ENCODE results near the gene GTPBP6.
"Not testable (repeated sequence)": the region's sequence is repeated elsewhere in the genome, so short reads cannot be mapped to it uniquely, and the experiment has no call there.

Gene GTPBP6

DNA sequence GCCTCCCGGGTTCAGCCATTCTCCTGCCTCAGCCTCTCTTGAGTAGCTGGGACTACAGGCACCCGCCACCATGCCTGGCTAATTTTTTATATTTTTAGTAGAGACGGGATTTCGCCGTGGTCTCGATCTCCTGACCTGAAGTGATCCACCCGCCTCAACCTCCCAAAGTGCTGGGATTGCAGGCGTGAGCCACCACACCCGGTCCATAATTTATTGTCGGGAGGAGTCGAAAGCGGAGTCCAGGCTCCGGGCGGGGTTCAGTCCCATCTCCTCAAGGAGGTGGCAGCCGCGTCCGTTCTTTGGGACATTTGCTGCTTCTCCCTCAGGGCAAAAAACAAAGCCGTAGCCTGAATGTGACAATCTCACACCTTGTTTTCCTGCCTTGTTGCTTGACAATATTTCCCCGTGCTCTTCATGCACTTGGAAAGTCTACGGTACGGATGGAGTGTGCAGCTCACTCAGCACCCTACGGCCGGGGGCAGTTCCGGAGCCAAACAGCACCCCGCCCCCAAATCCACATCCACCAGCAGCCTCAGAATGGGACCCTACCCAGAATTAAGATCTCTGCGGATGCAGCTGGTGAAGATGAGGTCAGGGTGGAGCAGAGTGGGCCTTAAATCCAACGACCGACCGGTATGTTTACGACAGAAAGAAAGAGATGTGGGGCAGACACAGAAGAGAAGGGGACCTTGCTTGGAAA is 9.6 kb downstream of the GTPBP6 start:
- ATAC-seq: no peak
- no peak for TF ChIP-seq PPARA (CRISPR knock-in tag; IDR thresholded peaks at IDR 0.05; ENCODE audit: borderline replicate concordance)
- TF ChIP-seq ZC3H10 (CRISPR knock-in tag; IDR thresholded peaks at IDR 0.05): no peak
- TF ChIP-seq OSR1 (CRISPR knock-in tag; IDR thresholded peaks at IDR 0.05): no peak
- TF ChIP-seq ZFP30 (CRISPR knock-in tag; IDR thresholded peaks at IDR 0.05): no peak
- TF ChIP-seq ZNF565 (CRISPR knock-in tag; conservative IDR thresholded peaks at IDR 0.05; ENCODE audit: low read depth): no peak
- TF ChIP-seq TOX (CRISPR knock-in tag; IDR thresholded peaks at IDR 0.05; ENCODE audit: borderline replicate concordance): no peak
- no peak for TF ChIP-seq ISL1 (CRISPR knock-in tag; IDR thresholded peaks at IDR 0.05)
- TF ChIP-seq ARNTL (CRISPR knock-in tag; IDR thresholded peaks at IDR 0.05; ENCODE audit: borderline replicate concordance, low read depth): no peak
- TF ChIP-seq ZNF70 (CRISPR knock-in tag; IDR thresholded peaks at IDR 0.05): no peak
- TF ChIP-seq, protein P1, sequence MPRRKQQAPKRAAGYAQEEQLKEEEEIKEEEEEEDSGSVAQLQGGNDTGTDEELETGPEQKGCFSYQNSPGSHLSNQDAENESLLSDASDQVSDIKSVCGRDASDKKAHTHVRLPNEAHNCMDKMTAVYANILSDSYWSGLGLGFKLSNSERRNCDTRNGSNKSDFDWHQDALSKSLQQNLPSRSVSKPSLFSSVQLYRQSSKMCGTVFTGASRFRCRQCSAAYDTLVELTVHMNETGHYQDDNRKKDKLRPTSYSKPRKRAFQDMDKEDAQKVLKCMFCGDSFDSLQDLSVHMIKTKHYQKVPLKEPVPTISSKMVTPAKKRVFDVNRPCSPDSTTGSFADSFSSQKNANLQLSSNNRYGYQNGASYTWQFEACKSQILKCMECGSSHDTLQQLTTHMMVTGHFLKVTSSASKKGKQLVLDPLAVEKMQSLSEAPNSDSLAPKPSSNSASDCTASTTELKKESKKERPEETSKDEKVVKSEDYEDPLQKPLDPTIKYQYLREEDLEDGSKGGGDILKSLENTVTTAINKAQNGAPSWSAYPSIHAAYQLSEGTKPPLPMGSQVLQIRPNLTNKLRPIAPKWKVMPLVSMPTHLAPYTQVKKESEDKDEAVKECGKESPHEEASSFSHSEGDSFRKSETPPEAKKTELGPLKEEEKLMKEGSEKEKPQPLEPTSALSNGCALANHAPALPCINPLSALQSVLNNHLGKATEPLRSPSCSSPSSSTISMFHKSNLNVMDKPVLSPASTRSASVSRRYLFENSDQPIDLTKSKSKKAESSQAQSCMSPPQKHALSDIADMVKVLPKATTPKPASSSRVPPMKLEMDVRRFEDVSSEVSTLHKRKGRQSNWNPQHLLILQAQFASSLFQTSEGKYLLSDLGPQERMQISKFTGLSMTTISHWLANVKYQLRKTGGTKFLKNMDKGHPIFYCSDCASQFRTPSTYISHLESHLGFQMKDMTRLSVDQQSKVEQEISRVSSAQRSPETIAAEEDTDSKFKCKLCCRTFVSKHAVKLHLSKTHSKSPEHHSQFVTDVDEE (CRISPR knock-in tag; IDR thresholded peaks at IDR 0.05): no peak
- no peak for TF ChIP-seq RARB (CRISPR knock-in tag; IDR thresholded peaks at IDR 0.05)

DNA sequence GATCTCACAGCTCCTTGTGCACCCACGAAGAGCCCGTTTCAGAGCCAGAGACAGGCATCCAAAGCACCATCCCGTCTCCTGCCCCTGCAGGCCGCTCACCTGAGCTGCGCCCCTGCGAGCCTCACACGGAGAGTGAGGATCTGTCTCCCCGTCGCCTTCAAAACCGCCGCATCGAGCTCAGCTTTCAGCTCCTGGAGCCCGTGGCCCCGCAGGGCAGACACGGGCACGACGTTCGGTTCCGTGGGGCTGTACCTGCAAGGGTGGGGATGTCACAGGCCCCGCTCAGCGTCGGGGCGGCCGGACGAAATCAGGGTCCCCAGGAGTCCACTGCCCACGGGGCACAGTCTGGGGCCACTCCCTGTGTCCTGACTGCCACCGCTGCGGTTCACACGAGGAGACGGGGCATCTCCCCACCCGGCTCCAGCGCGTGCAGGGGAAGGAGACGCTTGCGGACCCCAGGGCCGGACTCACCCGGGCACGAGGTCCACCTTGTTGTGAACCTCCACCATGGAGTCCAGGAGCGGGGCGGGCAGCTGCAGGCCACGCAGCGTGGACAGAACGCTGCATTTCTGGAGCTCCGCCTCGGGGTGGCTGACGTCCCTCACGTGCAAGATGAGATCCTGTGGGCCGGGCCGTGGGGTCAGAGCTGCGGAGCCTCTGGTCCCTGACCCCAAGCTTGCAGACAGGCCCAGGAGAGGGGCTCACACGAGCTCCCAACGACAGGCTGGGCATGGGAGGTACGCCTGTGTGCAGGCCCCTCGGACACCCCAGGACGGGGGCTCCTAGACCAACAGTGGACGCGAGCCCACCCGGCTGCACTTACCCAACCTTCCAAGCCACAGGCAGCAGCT is 11.1 kb downstream of the GTPBP6 start:
- no peak for ATAC-seq
- TF ChIP-seq ESRRG (CRISPR knock-in tag; IDR thresholded peaks at IDR 0.05): no peak
- no peak for TF ChIP-seq ARNTL (CRISPR knock-in tag; IDR thresholded peaks at IDR 0.05; ENCODE audit: borderline replicate concordance, low read depth)
- TF ChIP-seq SNAI2 (CRISPR knock-in tag; IDR thresholded peaks at IDR 0.05): no peak
- TF ChIP-seq PPARA (CRISPR knock-in tag; IDR thresholded peaks at IDR 0.05; ENCODE audit: borderline replicate concordance): no peak
- TF ChIP-seq, protein P2, sequence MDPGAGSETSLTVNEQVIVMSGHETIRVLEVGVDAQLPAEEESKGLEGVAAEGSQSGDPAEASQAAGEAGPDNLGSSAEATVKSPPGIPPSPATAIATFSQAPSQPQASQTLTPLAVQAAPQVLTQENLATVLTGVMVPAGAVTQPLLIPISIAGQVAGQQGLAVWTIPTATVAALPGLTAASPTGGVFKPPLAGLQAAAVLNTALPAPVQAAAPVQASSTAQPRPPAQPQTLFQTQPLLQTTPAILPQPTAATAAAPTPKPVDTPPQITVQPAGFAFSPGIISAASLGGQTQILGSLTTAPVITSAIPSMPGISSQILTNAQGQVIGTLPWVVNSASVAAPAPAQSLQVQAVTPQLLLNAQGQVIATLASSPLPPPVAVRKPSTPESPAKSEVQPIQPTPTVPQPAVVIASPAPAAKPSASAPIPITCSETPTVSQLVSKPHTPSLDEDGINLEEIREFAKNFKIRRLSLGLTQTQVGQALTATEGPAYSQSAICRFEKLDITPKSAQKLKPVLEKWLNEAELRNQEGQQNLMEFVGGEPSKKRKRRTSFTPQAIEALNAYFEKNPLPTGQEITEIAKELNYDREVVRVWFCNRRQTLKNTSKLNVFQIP (CRISPR knock-in tag; IDR thresholded peaks at IDR 0.05; ENCODE audit: borderline replicate concordance, low read depth): no peak
- TF ChIP-seq, protein P3, sequence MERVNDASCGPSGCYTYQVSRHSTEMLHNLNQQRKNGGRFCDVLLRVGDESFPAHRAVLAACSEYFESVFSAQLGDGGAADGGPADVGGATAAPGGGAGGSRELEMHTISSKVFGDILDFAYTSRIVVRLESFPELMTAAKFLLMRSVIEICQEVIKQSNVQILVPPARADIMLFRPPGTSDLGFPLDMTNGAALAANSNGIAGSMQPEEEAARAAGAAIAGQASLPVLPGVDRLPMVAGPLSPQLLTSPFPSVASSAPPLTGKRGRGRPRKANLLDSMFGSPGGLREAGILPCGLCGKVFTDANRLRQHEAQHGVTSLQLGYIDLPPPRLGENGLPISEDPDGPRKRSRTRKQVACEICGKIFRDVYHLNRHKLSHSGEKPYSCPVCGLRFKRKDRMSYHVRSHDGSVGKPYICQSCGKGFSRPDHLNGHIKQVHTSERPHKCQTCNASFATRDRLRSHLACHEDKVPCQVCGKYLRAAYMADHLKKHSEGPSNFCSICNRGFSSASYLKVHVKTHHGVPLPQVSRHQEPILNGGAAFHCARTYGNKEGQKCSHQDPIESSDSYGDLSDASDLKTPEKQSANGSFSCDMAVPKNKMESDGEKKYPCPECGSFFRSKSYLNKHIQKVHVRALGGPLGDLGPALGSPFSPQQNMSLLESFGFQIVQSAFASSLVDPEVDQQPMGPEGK (CRISPR knock-in tag; IDR thresholded peaks at IDR 0.05; ENCODE audit: borderline replicate concordance): no peak
- no peak for TF ChIP-seq GLIS3 (CRISPR knock-in tag; IDR thresholded peaks at IDR 0.05)
- TF ChIP-seq ZNF565 (CRISPR knock-in tag; conservative IDR thresholded peaks at IDR 0.05; ENCODE audit: low read depth): no peak

DNA sequence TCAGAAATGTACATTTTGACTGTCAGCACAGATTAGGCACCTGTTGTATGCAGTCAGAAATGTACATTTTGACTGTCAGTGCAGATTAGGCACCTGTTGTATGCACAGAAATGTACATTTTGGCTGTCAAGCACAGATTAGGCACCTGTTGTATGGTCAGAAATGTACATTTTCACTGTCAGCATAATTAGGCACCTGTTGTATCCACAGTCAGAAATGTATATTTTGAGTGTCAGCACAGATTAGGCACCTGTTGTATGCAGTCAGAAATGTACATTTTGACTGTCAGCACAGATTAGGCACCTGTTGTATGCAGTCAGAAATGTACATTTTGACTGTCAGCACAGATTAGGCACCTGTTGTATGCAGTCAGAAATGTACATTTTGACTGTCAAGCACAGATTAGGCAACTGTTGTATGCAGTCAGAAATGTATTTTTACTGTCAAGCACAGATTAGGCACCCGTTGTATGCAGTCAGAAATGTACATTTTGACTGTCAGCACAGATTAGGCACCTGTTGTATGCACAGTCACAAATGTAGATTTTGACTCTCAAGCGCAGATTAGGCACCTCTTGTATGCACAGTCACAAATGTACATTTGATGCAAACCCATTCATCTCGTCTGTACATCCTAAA is 11.9 kb downstream of the GTPBP6 start:
- ATAC-seq: not testable (repeated sequence)

DNA sequence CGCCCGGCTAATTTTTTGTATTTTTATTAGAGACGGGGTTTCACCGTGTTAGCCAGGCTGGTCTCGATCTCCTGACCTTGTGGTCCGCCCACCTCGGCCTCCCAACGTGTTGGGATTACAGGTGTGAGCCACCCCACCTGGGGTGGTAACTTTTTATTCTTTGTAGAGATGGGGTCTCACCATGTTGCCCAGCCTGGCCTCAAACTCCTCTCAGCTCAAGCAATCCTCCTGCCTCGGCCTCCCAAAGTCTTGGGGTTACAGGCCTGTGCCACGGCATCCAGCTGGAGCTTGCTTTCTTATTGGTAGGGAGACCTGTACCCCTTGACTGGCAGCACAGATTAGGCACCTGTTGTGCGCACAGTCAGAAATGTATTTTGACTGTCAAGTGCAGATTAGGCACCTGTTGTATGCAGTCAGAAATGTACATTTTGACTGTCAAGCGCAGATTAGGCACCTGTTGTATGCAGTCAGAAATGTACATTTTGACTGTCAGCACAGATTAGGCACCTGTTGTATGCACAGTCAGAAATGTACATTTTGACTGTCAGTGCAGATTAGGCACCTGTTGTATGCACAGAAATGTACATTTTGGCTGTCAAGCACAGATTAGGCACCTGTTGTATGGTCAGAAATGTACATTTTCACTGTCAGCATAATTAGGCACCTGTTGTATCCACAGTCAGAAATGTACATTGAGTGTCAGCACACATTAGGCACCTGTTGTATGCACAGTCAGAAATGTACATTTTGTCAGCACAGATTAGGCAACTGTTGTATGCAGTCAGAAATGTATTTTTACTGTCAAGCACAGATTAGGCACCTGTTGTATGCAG is 12.6 kb downstream of the GTPBP6 start:
- not testable (repeated sequence) for ATAC-seq

DNA sequence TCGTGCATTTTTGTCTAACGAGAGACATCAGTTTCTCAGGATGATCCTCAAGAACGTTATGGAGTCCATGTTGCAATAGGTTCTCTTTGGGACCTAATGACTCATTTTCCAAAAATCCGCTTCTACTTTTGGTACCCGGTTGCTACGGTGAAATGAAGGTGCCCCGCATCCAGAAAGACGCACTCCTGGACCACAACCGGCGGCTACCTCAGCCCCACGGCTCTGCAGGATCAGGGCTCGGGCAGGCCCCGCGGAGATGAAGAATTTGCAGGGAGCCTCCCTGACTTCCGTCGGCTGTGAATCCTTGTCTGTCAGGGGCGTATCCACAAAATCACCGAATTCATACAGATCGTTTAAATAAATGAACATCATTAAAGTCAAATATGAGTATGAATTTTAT is 15.6 kb downstream of the GTPBP6 start:
- no peak for TF ChIP-seq SNAI2 (CRISPR knock-in tag; IDR thresholded peaks at IDR 0.05)
- TF ChIP-seq GLIS3 (CRISPR knock-in tag; IDR thresholded peaks at IDR 0.05): no peak
- no peak for TF ChIP-seq ESRRG (CRISPR knock-in tag; IDR thresholded peaks at IDR 0.05)
- no peak for TF ChIP-seq RARB (CRISPR knock-in tag; IDR thresholded peaks at IDR 0.05)
- no peak for TF ChIP-seq ZNF70 (CRISPR knock-in tag; IDR thresholded peaks at IDR 0.05)
- no peak for TF ChIP-seq ZFP30 (CRISPR knock-in tag; IDR thresholded peaks at IDR 0.05)
- no peak for ATAC-seq

Measured in SK-N-SH treated with all-trans-retinoic acid at 6 μM for 48 hours (cell line).